DOHH2 (cell line): ENCODE data around the gene PEX14.

Experiments used
- EZH2phosphoT487 ChIP-seq: fragments of 200-600 bp; sonication (generic); IDR thresholded peaks from 2 replicates; pipeline ENCODE4 v1.6.1; 2017; ENCODE audit warnings: borderline replicate concordance, mild to moderate bottlenecking, antibody characterized with exemption, low read length, moderate library complexity, mixed read lengths
- TF ChIP-seq, protein P1 (sequence below): fragments of 200-600 bp; sonication (generic); IDR thresholded peaks from one replicate; pipeline ENCODE4 v1.5.1; 2014; ENCODE audit warnings: antibody characterized with exemption, mild to moderate bottlenecking, low read depth, low read length; ENCODE audit not compliant: poor library complexity, severe bottlenecking

DNA sequence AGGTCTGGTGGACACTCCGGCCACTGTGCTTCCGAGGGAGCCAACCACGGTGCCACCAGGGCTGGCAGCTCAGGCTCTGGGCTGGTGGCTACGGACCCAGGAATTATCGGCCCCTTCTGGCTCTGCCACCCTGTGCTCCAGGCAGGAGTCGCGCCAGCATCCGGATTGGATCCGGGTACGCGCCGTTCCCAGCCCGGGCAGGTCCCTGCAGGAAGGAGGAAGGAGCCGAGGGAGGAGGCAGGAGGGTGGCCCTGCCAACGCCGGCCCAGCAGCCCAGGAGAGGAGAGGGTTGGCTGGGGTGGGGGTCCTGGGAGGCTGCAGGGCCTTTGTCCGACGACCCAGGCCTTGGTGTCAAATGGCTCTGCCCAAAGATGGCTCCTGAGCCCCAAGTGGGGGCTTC lies 161.2 kb downstream of the PEX14 start:
- TF ChIP-seq, protein P1, sequence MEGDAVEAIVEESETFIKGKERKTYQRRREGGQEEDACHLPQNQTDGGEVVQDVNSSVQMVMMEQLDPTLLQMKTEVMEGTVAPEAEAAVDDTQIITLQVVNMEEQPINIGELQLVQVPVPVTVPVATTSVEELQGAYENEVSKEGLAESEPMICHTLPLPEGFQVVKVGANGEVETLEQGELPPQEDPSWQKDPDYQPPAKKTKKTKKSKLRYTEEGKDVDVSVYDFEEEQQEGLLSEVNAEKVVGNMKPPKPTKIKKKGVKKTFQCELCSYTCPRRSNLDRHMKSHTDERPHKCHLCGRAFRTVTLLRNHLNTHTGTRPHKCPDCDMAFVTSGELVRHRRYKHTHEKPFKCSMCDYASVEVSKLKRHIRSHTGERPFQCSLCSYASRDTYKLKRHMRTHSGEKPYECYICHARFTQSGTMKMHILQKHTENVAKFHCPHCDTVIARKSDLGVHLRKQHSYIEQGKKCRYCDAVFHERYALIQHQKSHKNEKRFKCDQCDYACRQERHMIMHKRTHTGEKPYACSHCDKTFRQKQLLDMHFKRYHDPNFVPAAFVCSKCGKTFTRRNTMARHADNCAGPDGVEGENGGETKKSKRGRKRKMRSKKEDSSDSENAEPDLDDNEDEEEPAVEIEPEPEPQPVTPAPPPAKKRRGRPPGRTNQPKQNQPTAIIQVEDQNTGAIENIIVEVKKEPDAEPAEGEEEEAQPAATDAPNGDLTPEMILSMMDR = no peak
- no peak for TF ChIP-seq EZH2phosphoT487
